Stomach smooth muscle (tissue), 2 donors: ENCODE measurements around the gene FPR1.

ENCODE experiments used
- H3K27ac ChIP-seq: one replicate; pipeline ENCODE4 v1.7.0; 2013; ENCODE audit warnings: mild to moderate bottlenecking, low read length, inconsistent platforms
- H3K27me3 ChIP-seq, 2 donors: one replicate each; pipeline ENCODE4 v1.7.0; 2013; ENCODE audit warnings: low read length in 2 of 2; ENCODE audit not compliant: insufficient read depth in 2 of 2, control insufficient read depth in 1 of 2
- H3K36me3 ChIP-seq, 2 donors: one replicate each; pipeline ENCODE4 v1.7.0; 2013; ENCODE audit warnings: low read length in 2 of 2; ENCODE audit not compliant: control insufficient read depth in 2 of 2, insufficient read depth in 2 of 2
- H3K4me1 ChIP-seq: one replicate; pipeline ENCODE4 v1.7.0; 2013; ENCODE audit warnings: low read length; ENCODE audit not compliant: control insufficient read depth, insufficient read depth
- H3K4me3 ChIP-seq, 2 donors: one replicate each; pipeline ENCODE4 v1.7.0; 2013; ENCODE audit warnings: low read length in 2 of 2
- H3K9ac ChIP-seq, 2 donors: one replicate each; pipeline ENCODE4 v1.7.0; 2013; ENCODE audit warnings: low read length in 2 of 2, mild to moderate bottlenecking in 1 of 2
- H3K9me3 ChIP-seq, 2 donors: one replicate each; pipeline ENCODE4 v1.7.0; 2013; ENCODE audit warnings: low read length in 2 of 2; ENCODE audit not compliant: control insufficient read depth in 2 of 2
- donor health status: healthy.
- donor health status: Pancreatic carcinoma.

The FPR1 gene

GRCh38 chr19:51789061-51789795 lies 37.5 kb upstream of the FPR1 start:
- H3K9me3 ChIP-seq = peaks cover 0 to 3% of the 10 kb centered on the region in 2 donors
- H3K36me3 ChIP-seq = no peaks in the 10 kb centered on the region

GRCh38 chr19:51788029-51788428 lies 36.4 kb upstream of the FPR1 start:
- Histone ChIP-seq H3K27ac (no peak overlapping the region), H3K4me1 (no peaks in the 10 kb centered on the region), H3K36me3 (no peaks in the 10 kb centered on the region), H3K9ac (no peak overlapping the region), H3K4me3 (no peak overlapping the region), H3K27me3 (peaks cover 0 to 4% of the 10 kb centered on the region in 2 donors), H3K9me3 (peaks cover 0 to 3% of the 10 kb centered on the region in 2 donors)

More at GRCh38 chr19:51789061-51789795, 37.5 kb upstream of the FPR1 start:
- Histone ChIP-seq H3K4me3 (no peak overlapping the region), H3K27ac (no peak overlapping the region), H3K9ac (no peak overlapping the region), H3K27me3 (no peaks in the 10 kb centered on the region), H3K4me1 (no peaks in the 10 kb centered on the region)

- H3K9ac ChIP-seq = no peak overlapping the region
- peaks cover 0 to 7% of the 10 kb centered on the region in 2 donors for H3K27me3 ChIP-seq
- H3K9me3 ChIP-seq = peaks cover 0 to 3% of the 10 kb centered on the region in 2 donors
- H3K27ac ChIP-seq = no peak overlapping the region
- H3K36me3 ChIP-seq = no peaks in the 10 kb centered on the region
- H3K4me3 ChIP-seq = no peak overlapping the region
- H3K4me1 ChIP-seq = no peaks in the 10 kb centered on the region
Observed at GRCh38 chr19:51786646-51787494, 35.2 kb upstream of the FPR1 start.

GRCh38 chr19:51784922-51785690 lies 33.4 kb upstream of the FPR1 start:
- no peak overlapping the region for H3K4me3 ChIP-seq
- no peaks in the 10 kb centered on the region for H3K4me1 ChIP-seq
- no peaks in the 10 kb centered on the region for H3K36me3 ChIP-seq
- peaks cover 0 to 3% of the 10 kb centered on the region in 2 donors for H3K9me3 ChIP-seq
- H3K9ac ChIP-seq = no peak overlapping the region
- no peak overlapping the region for H3K27ac ChIP-seq
- peaks cover 0 to 8% of the 10 kb centered on the region in 2 donors for H3K27me3 ChIP-seq

GRCh38 chr19:51784109-51784785 lies 32.6 kb upstream of the FPR1 start:
- peaks cover 0 to 8% of the 10 kb centered on the region in 2 donors for H3K27me3 ChIP-seq
- H3K9me3 ChIP-seq = peaks cover 0 to 3% of the 10 kb centered on the region in 2 donors
- no peak overlapping the region for H3K9ac ChIP-seq
- no peak overlapping the region for H3K27ac ChIP-seq
- no peaks in the 10 kb centered on the region for H3K4me1 ChIP-seq
- H3K4me3 ChIP-seq = no peak overlapping the region
- H3K36me3 ChIP-seq = no peaks in the 10 kb centered on the region

GRCh38 chr19:51783372-51783771 lies 31.7 kb upstream of the FPR1 start:
- H3K36me3 ChIP-seq = no peaks in the 10 kb centered on the region
- no peak overlapping the region for H3K4me3 ChIP-seq
- peaks cover 2 to 12% of the 10 kb centered on the region in 2 donors for H3K27me3 ChIP-seq
- H3K4me1 ChIP-seq = no peaks in the 10 kb centered on the region
- no peak overlapping the region for H3K27ac ChIP-seq
- no peak overlapping the region for H3K9ac ChIP-seq
- peaks cover 0 to 2% of the 10 kb centered on the region in 2 donors for H3K9me3 ChIP-seq

GRCh38 chr19:51781999-51782398 lies 30.3 kb upstream of the FPR1 start:
- Histone ChIP-seq H3K36me3 (no peaks in the 10 kb centered on the region), H3K9ac (no peak overlapping the region), H3K4me1 (no peaks in the 10 kb centered on the region), H3K27ac (no peak overlapping the region), H3K4me3 (no peak overlapping the region), H3K9me3 (no peaks in the 10 kb centered on the region), H3K27me3 (peaks cover 3 to 15% of the 10 kb centered on the region in 2 donors)

- Histone ChIP-seq H3K27me3 (peaks cover 3 to 15% of the 10 kb centered on the region in 2 donors), H3K27ac (no peak overlapping the region), H3K9ac (no peak overlapping the region), H3K4me1 (no peaks in the 10 kb centered on the region), H3K9me3 (no peaks in the 10 kb centered on the region), H3K36me3 (no peaks in the 10 kb centered on the region), H3K4me3 (no peak overlapping the region)
Observed at GRCh38 chr19:51780270-51780669, 28.6 kb upstream of the FPR1 start.

- no peaks in the 10 kb centered on the region for H3K4me1 ChIP-seq
- H3K4me3 ChIP-seq = no peak overlapping the region
- H3K27ac ChIP-seq = no peak overlapping the region
- H3K36me3 ChIP-seq = no peaks in the 10 kb centered on the region
- no peak overlapping the region for H3K9ac ChIP-seq
- peaks cover 3 to 15% of the 10 kb centered on the region in 2 donors for H3K27me3 ChIP-seq
- no peaks in the 10 kb centered on the region for H3K9me3 ChIP-seq
Observed at GRCh38 chr19:51779703-51780102, 28.0 kb upstream of the FPR1 start.

- H3K4me3 ChIP-seq = no peak overlapping the region
- no peak overlapping the region for H3K9ac ChIP-seq
- H3K4me1 ChIP-seq = no peaks in the 10 kb centered on the region
- H3K27me3 ChIP-seq = peaks cover 3 to 15% of the 10 kb centered on the region in 2 donors
- H3K9me3 ChIP-seq = no peaks in the 10 kb centered on the region
- H3K36me3 ChIP-seq = no peaks in the 10 kb centered on the region
- no peak overlapping the region for H3K27ac ChIP-seq
Observed at GRCh38 chr19:51779181-51779580, 27.5 kb upstream of the FPR1 start.
